ENCODE measurements around the gene PRDX1.
"Not testable (repeated sequence)": the region's sequence is repeated elsewhere in the genome, so short reads cannot be mapped to it uniquely, and the experiment has no call there.

The PRDX1 gene

DNA sequence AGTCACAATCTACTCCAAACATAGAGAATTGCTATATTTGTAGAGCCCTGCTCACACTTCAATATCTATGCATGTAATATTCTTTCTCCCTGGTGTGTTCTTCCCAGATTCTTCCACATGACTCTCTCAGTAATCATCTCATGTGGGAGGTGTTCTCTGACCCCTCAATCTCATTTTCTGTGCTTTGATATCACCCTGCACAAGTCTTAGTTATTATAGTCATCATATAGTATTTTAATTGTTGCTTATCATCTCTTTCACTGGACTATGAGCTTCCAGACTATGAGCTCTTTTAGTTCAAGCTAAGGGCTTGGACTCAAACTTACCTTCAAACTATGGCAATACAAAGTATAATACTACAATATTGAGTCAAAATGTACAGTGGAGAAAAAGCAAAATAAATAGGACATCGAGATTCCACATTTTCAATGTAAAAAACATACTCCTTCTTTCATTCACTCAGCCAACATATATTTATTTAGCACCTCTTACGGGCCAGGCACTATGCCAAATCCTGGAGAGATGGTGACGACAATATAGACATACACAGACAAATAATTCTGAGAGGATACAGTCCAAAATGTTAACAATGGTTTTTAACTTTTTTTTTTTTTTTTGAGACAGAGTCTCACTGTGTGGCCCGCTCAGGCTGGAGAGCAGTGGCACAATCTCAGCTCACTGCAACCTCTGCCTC lies 43.4 kb downstream of the PRDX1 start:
- Histone ChIP-seq H3K27ac (no peak overlapping the region), H3K27me3 (ENCODE audit: control insufficient read depth, insufficient read depth, low read length) (no peaks in the 10 kb centered on the region), H2AFZ (no peak overlapping the region), H3K36me3 (ENCODE audit: control insufficient read depth, insufficient read depth, low read length) (no peaks in the 10 kb centered on the region), H3K4me1 (no peaks in the 10 kb centered on the region), H3K9ac (no peak overlapping the region), H3K4me2 (ENCODE audit: low read length) (no peak overlapping the region), H3K79me2 (no peaks in the 10 kb centered on the region), H3K4me3 (ENCODE audit: low read depth, low read length) (no peak overlapping the region), H3K9me3 (ENCODE audit: control insufficient read depth, low read length) (no peaks in the 10 kb centered on the region)
- TF ChIP-seq, protein P1, sequence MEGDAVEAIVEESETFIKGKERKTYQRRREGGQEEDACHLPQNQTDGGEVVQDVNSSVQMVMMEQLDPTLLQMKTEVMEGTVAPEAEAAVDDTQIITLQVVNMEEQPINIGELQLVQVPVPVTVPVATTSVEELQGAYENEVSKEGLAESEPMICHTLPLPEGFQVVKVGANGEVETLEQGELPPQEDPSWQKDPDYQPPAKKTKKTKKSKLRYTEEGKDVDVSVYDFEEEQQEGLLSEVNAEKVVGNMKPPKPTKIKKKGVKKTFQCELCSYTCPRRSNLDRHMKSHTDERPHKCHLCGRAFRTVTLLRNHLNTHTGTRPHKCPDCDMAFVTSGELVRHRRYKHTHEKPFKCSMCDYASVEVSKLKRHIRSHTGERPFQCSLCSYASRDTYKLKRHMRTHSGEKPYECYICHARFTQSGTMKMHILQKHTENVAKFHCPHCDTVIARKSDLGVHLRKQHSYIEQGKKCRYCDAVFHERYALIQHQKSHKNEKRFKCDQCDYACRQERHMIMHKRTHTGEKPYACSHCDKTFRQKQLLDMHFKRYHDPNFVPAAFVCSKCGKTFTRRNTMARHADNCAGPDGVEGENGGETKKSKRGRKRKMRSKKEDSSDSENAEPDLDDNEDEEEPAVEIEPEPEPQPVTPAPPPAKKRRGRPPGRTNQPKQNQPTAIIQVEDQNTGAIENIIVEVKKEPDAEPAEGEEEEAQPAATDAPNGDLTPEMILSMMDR (IDR thresholded peaks at IDR 0.05), result no peak

DNA sequence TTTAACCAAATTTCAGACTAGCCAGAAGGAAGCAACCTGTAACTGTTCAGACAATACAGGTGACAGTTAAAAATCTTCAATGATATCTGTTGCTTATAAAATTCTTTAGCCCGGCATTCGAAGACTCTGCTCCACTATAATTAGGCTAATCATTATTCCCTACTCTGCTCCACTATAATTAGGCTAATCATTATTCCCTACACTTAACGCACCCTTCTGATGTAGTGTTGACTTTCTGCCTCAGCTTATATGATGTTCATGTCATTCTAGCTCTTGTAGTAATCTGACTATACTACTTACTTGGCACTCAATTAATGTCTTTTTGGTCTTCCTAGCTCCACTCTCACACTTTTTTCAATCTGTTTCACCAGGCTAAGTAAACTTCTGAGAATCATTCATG lies 44.0 kb downstream of the PRDX1 start:
- no peak overlapping the region for H3K4me2 ChIP-seq (ENCODE audit: low read length)
- no peaks in the 10 kb centered on the region for H3K9me3 ChIP-seq (ENCODE audit: control insufficient read depth, low read length)
- H3K36me3 ChIP-seq (ENCODE audit: control insufficient read depth, insufficient read depth, low read length), result no peaks in the 10 kb centered on the region
- no peaks in the 10 kb centered on the region for H3K79me2 ChIP-seq
- H3K9ac ChIP-seq, result no peak overlapping the region
- TF ChIP-seq, protein P1 (IDR thresholded peaks at IDR 0.05), result no peak
- H2AFZ ChIP-seq, result no peak overlapping the region
- H3K4me3 ChIP-seq (ENCODE audit: low read depth, low read length), result no peak overlapping the region
- H3K27me3 ChIP-seq (ENCODE audit: control insufficient read depth, insufficient read depth, low read length), result no peaks in the 10 kb centered on the region
- H3K27ac ChIP-seq, result no peak overlapping the region
- H3K4me1 ChIP-seq, result no peaks in the 10 kb centered on the region

DNA sequence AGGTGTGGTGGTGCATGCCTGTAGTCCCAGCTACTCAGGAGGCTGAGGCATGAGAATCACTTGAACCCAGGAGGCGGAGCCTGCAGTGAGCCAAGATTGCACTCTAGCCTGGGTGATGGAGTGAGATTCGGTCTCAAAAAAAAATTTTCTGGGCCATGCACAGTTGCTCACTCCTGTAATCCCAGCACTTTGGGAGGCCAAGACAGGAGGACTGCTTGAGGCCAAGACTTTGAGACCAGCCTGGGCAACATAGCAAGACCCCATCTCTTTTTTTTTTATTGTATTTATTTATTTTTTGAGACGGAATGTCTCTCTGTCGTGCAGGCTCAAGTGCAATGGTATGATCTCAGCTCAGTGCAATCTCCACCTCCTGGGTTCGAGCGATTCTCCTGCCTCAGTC lies 47.5 kb downstream of the PRDX1 start:
- not testable (repeated sequence) for H2AFZ ChIP-seq; H3K27me3 ChIP-seq (ENCODE audit: control insufficient read depth, insufficient read depth, low read length); H3K36me3 ChIP-seq (ENCODE audit: control insufficient read depth, insufficient read depth, low read length); H3K79me2 ChIP-seq; H3K4me2 ChIP-seq (ENCODE audit: low read length); H3K9me3 ChIP-seq (ENCODE audit: control insufficient read depth, low read length); H3K4me1 ChIP-seq; H3K9ac ChIP-seq; H3K27ac ChIP-seq; H3K4me3 ChIP-seq (ENCODE audit: low read depth, low read length)

DNA sequence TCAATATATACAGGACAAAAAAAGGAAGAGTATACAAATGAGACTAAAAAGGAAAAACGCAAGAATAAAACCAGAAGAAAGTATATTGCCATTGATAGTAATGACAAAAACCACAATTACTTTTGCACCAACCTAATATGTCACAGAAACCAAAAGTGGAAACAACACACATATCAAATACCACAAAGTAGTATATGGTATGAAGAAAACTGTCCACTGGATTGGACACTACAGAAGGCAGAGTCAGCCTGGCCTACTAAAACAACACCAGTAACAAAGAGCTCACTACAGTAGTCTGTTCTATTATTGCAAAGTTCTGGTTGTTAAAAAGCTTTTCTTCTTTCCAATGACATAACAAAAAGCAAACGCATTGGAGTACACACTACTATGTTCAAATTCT lies 48.4 kb downstream of the PRDX1 start:
- Histone ChIP-seq H3K9me3 (ENCODE audit: control insufficient read depth, low read length) (no peaks in the 10 kb centered on the region), H3K27me3 (ENCODE audit: control insufficient read depth, insufficient read depth, low read length) (no peaks in the 10 kb centered on the region), H3K4me1 (no peaks in the 10 kb centered on the region), H3K79me2 (no peaks in the 10 kb centered on the region), H3K36me3 (ENCODE audit: control insufficient read depth, insufficient read depth, low read length) (no peaks in the 10 kb centered on the region), H3K4me3 (ENCODE audit: low read depth, low read length) (no peak overlapping the region), H3K27ac (no peak overlapping the region), H2AFZ (no peak overlapping the region), H3K4me2 (ENCODE audit: low read length) (no peak overlapping the region), H3K9ac (no peak overlapping the region)
- TF ChIP-seq, protein P1 (IDR thresholded peaks at IDR 0.05), result no peak

DNA sequence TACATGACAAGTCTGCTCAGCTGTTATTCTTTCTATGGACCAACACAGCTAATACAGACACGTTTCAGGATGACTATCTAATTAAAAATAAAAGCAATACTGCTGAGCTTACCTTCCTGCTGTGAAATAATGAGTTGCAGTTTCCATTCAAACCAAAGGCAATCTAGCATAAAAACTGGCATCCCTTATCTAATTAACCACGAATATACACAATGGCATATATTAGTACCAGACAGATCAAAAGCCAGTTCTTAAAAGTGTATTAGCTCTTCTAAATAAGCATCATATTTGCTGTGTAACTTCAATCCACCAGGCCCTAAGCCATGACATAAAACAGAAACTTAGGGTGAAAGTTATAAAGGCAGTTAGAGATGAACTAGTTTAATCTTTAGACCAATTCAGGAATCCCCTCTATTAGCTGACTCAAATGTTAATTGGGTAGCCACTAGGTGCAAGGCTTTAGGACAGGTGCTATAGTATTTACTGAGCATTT lies 51.3 kb downstream of the PRDX1 start:
- H3K27ac ChIP-seq, result no peak overlapping the region
- H3K4me2 ChIP-seq (ENCODE audit: low read length), result no peak overlapping the region
- no peaks in the 10 kb centered on the region for H3K79me2 ChIP-seq
- H3K4me1 ChIP-seq, result no peaks in the 10 kb centered on the region
- no peaks in the 10 kb centered on the region for H3K9me3 ChIP-seq (ENCODE audit: control insufficient read depth, low read length)
- H3K27me3 ChIP-seq (ENCODE audit: control insufficient read depth, insufficient read depth, low read length), result no peaks in the 10 kb centered on the region
- H3K4me3 ChIP-seq (ENCODE audit: low read depth, low read length), result no peak overlapping the region
- no peak overlapping the region for H3K9ac ChIP-seq
- TF ChIP-seq, protein P1 (IDR thresholded peaks at IDR 0.05), result no peak
- no peak overlapping the region for H2AFZ ChIP-seq
- H3K36me3 ChIP-seq (ENCODE audit: control insufficient read depth, insufficient read depth, low read length), result no peaks in the 10 kb centered on the region

DNA sequence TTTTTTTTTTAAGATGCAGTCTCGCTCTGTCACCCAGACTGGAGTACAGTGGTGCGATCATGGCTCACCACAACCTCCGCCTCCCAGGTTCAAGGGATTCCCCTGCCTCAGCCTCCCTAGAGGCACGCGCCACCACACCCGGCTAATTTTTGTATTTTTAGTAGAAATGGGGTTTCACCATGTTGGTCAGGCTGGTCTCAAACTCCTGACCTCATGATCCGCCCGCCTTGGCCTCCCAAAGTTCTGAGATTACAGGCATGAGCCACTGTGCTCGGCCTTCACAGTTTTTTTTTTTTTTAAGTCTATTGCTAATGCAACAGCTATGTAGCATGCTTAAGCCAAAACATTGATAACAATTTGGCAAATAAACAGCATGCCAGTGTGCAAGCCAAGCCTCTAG lies 54.3 kb downstream of the PRDX1 start:
- H3K79me2 ChIP-seq; H3K27ac ChIP-seq; H3K4me1 ChIP-seq; H2AFZ ChIP-seq; H3K27me3 ChIP-seq (ENCODE audit: control insufficient read depth, insufficient read depth, low read length); H3K9ac ChIP-seq; H3K36me3 ChIP-seq (ENCODE audit: control insufficient read depth, insufficient read depth, low read length); H3K4me2 ChIP-seq (ENCODE audit: low read length); H3K9me3 ChIP-seq (ENCODE audit: control insufficient read depth, low read length); H3K4me3 ChIP-seq (ENCODE audit: low read depth, low read length): not testable (repeated sequence)

Data from parathyroid adenoma (tissue), 2 donors.